Endothelial cell (in vitro differentiated cells): ENCODE measurements around the gene MTX3. TPM values are rescaled to one million over a fixed set of nuclear protein-coding genes. Genes with fewer than 3 reads are reported as not detected.

ENCODE experiments used
- DNase-seq: peaks from one replicate; pipeline ENCODE4 v3.0.0; 2021; ENCODE audit warnings: low spot score
- H3K27ac Mint-ChIP-seq: one replicate; pipeline ENCODE4 v1.8.0; 2021; ENCODE audit warnings: mixed read lengths, inconsistent platforms; ENCODE audit not compliant: unreplicated experiment
- H3K27me3 Mint-ChIP-seq: one replicate; pipeline ENCODE4 v1.8.0; 2021; ENCODE audit warnings: mild to moderate bottlenecking, moderate library complexity, mixed read lengths, inconsistent platforms; ENCODE audit not compliant: unreplicated experiment
- H3K36me3 Mint-ChIP-seq: one replicate; pipeline ENCODE4 v1.8.0; 2021; ENCODE audit warnings: mild to moderate bottlenecking, low read depth, mixed read lengths, inconsistent platforms; ENCODE audit not compliant: unreplicated experiment
- H3K4me1 Mint-ChIP-seq: one replicate; pipeline ENCODE4 v1.8.0; 2021; ENCODE audit warnings: mild to moderate bottlenecking, mixed read lengths, inconsistent platforms; ENCODE audit not compliant: unreplicated experiment
- H3K4me3 Mint-ChIP-seq: one replicate; pipeline ENCODE4 v1.8.0; 2021; ENCODE audit warnings: mild to moderate bottlenecking, mixed read lengths, inconsistent platforms; ENCODE audit not compliant: unreplicated experiment
- H3K9me3 Mint-ChIP-seq: one replicate; pipeline ENCODE4 v1.8.0; 2021; ENCODE audit warnings: mixed read lengths, inconsistent platforms; ENCODE audit not compliant: unreplicated experiment
- total RNA-seq: library from RNA; stranded (reverse); fragmentation: NEBNext Ultra II Directional; extraction: Animal tissue kit (Norgen Biotek cat#: 25700); gene quantifications from one replicate; pipeline ENCODE4 v1.2.1, GENCODE V29; 2021; ENCODE audit not compliant: unreplicated experiment
- TF ChIP-seq, protein P1 (sequence below): fragments of 200-600 bp; sonication (generic); IDR thresholded peaks from one replicate; pipeline ENCODE4 v1.5.0; 2021; ENCODE audit warnings: antibody characterized with exemption; ENCODE audit not compliant: unreplicated experiment

Gene MTX3
- total RNA-seq, 1 donor from 2014 or later: 13.1 TPM

DNA sequence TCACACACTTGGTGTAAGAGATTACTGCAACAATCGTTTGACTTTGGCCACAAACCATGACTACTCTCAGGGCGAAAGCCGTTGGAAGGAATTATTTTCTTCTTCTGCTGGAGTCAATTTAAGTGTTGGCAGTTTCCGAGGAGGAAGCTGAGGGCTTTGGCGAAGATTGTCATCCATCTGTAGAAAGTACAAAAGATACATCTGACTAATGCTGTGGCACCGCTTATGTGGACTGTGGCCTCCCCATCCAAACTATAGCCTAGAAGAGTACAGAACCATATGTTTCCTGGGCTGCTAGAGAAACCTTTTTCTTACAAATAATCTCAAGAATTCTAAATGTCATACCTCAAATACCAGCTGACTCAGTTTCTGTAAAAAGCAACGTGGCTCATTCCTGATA lies 7.4 kb downstream of the MTX3 start:
- Mint-ChIP-seq H3K4me3 (no peak overlapping the region), H3K9me3 (no peaks in the 10 kb centered on the region), H3K27me3 (no peaks in the 10 kb centered on the region), H3K27ac (no peak overlapping the region), H3K36me3 (peaks cover 12% of the 10 kb centered on the region), H3K4me1 (no peaks in the 10 kb centered on the region)
- DNase-seq: no peak
- TF ChIP-seq, protein P1, sequence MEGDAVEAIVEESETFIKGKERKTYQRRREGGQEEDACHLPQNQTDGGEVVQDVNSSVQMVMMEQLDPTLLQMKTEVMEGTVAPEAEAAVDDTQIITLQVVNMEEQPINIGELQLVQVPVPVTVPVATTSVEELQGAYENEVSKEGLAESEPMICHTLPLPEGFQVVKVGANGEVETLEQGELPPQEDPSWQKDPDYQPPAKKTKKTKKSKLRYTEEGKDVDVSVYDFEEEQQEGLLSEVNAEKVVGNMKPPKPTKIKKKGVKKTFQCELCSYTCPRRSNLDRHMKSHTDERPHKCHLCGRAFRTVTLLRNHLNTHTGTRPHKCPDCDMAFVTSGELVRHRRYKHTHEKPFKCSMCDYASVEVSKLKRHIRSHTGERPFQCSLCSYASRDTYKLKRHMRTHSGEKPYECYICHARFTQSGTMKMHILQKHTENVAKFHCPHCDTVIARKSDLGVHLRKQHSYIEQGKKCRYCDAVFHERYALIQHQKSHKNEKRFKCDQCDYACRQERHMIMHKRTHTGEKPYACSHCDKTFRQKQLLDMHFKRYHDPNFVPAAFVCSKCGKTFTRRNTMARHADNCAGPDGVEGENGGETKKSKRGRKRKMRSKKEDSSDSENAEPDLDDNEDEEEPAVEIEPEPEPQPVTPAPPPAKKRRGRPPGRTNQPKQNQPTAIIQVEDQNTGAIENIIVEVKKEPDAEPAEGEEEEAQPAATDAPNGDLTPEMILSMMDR: no peak

DNA sequence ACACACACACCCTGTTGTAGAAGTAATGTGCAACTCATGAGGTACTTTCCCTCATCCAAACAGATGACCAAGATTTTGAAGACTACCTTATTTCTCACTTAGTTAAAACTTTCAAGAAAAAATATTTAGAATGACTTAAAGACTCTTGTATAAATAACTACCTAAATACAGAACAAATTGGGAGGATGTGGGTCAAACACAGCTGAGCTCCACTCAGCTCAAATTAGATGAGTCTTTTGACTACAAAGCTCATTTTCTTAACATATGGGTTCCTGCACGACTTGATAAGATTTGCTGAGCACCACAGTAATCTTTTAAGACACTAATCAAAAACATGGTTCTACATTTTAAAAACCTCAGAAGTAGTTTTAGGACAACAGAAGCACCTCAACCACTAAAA lies 8.9 kb downstream of the MTX3 start:
- DNase-seq: no peak
- no peaks in the 10 kb centered on the region for H3K9me3 Mint-ChIP-seq
- TF ChIP-seq, protein P1: no peak
- H3K4me3 Mint-ChIP-seq: no peak overlapping the region
- H3K27ac Mint-ChIP-seq: no peak overlapping the region
- H3K4me1 Mint-ChIP-seq: no peaks in the 10 kb centered on the region
- peaks cover 22% of the 10 kb centered on the region for H3K36me3 Mint-ChIP-seq
- H3K27me3 Mint-ChIP-seq: peaks cover 2% of the 10 kb centered on the region

DNA sequence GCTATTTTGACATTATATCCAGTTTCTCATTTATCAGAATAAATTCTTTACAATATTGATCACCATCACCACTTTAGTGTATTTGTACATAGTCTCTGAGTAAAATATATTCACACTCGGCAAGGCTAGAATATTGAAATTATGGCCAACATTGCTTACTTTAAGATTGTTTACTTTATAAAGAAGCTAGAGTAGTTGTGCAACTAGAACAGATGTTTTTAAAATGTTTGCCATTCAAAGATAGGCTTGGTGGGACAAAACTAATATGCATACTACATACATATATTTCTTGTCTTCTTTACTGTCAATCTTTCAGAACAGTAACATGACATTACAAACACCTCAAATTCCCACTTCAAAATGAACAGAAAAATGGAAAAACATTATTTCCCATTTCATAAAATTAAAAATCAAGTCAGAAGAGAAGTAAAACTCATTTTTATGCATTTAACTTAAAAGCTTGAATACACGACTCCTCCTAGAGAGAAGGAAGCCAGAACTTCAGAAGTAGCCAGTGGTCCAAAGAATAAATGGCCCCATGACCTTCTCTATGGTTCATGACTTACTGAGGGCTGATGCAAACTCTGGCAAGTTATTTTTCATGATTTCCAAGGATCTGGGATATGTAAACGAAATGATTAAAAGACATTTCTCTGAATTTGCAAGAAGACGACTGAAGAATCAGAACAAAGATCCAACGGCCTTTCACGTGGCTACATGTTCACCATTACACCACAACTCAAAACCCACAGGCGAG lies 14.1 kb downstream of the MTX3 start:
- DNase-seq: no peak
- TF ChIP-seq, protein P1: no peak
- Mint-ChIP-seq H3K4me3 (no peak overlapping the region), H3K9me3 (no peaks in the 10 kb centered on the region), H3K36me3 (peaks cover 14% of the 10 kb centered on the region), H3K4me1 (peaks cover 3% of the 10 kb centered on the region), H3K27me3 (peaks cover 2% of the 10 kb centered on the region), H3K27ac (no peak overlapping the region)

DNA sequence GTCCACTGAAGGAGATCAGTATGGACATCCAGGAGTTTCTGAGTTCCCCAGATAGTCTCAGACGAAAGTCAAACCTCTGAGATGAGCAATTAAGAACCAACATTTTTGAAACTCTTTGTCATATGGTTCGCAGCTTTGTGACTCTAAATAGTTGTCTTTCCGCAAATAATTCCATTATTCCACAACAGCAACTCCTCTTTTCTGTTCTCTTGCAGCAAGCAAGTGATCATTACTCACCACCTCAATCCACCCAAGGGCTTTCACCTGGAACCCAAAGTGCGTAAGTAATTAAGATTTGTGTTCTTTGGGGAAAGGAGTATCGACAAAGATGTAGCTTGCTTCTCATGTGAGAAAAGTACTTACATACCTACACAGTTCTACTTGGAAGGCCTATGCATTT lies 15.6 kb downstream of the MTX3 start:
- Mint-ChIP-seq H3K4me1 (peaks cover 3% of the 10 kb centered on the region), H3K36me3 (peaks cover 14% of the 10 kb centered on the region), H3K27me3 (peaks cover 2% of the 10 kb centered on the region), H3K4me3 (no peak overlapping the region), H3K27ac (no peak overlapping the region), H3K9me3 (no peaks in the 10 kb centered on the region)
- TF ChIP-seq, protein P1: no peak
- no peak for DNase-seq

DNA sequence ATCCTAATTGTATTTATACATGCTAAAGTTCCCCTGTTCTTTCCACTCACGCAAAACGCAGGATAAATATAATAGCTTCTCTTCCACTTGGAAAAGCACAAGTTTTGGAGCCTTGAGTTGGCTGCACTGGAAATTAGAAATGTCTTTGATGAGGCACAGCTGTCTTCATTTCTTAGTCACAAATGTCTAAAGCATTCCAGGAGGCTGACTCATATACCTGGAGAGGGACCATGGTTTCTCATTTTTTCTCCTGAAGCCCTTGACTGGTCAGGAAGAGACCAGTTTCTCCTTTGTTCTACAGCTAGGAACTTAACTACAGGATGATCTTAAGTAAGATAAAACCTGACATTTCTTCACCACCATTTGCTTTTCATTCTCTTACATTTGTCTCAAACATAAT lies 16.2 kb downstream of the MTX3 start:
- TF ChIP-seq, protein P1: no peak
- no peak for DNase-seq
- Mint-ChIP-seq H3K27me3 (peaks cover 2% of the 10 kb centered on the region), H3K4me1 (peaks cover 3% of the 10 kb centered on the region), H3K27ac (no peak overlapping the region), H3K4me3 (no peak overlapping the region), H3K9me3 (no peaks in the 10 kb centered on the region), H3K36me3 (peaks cover 14% of the 10 kb centered on the region)
